Calu3 (cell line): ENCODE measurements around the gene OTOA. TPM values are rescaled to one million over a fixed set of nuclear protein-coding genes. Genes with fewer than 3 reads are reported as not detected.

Experiments
- Bru-seq: library from RNA; stranded (reverse); fragments of 400-500 nt; gene quantifications from one replicate; lab custom pipeline; 2021; lab: Mats Ljungman, UMichigan
- BruChase-seq, 2 experiments: library from RNA; stranded (reverse); fragments of 400-500 nt; gene quantifications; one replicate each; lab custom pipeline; 2021; lab: Mats Ljungman, UMichigan
- BruUV-seq: library from RNA; stranded (reverse); fragments of 400-500 nt; replicated peaks from 2 replicates; lab custom pipeline; 2021; lab: Mats Ljungman, UMichigan
- CTCF ChIA-PET: fragments of 300-600 bp; sonication (Branson Sonifier 250); formaldehyde crosslinking; loops from one replicate; lab custom pipeline; 2022; ENCODE audit warnings: antibody characterized with exemption; lab: Charles Lee
- DNase-seq: peaks from one replicate; pipeline ENCODE4 v3.0.0; 2022
- H3K27ac Mint-ChIP-seq: one replicate; pipeline ENCODE4 v1.8.0; 2022; ENCODE audit warnings: mixed read lengths; ENCODE audit not compliant: unreplicated experiment
- H3K27me3 Mint-ChIP-seq: one replicate; pipeline ENCODE4 v1.8.0; 2022; ENCODE audit warnings: mixed read lengths; ENCODE audit not compliant: unreplicated experiment
- H3K36me3 Mint-ChIP-seq: one replicate; pipeline ENCODE4 v1.8.0; 2022; ENCODE audit warnings: mild to moderate bottlenecking, moderate library complexity, mixed read lengths; ENCODE audit not compliant: insufficient read depth, unreplicated experiment
- H3K4me1 Mint-ChIP-seq: one replicate; pipeline ENCODE4 v1.8.0; 2022; ENCODE audit warnings: mild to moderate bottlenecking, low read depth, mixed read lengths; ENCODE audit not compliant: unreplicated experiment
- H3K4me3 Mint-ChIP-seq: one replicate; pipeline ENCODE4 v1.8.0; 2022; ENCODE audit warnings: mild to moderate bottlenecking, low read depth, moderate library complexity, mixed read lengths; ENCODE audit not compliant: unreplicated experiment
- H3K9me3 Mint-ChIP-seq: one replicate; pipeline ENCODE4 v1.8.0; 2022; ENCODE audit warnings: low read depth, mixed read lengths; ENCODE audit not compliant: unreplicated experiment
- CTCF ChIP-seq: fragments of 200-600 bp; IDR thresholded peaks from one replicate; pipeline ENCODE4 v1.8.0; 2022; ENCODE audit warnings: antibody characterized with exemption; ENCODE audit not compliant: unreplicated experiment
- intact Hi-C: fragments of 100-400 bp; cut with micrococcal nuclease; formaldehyde crosslinking; loops from one replicate; pipeline ENCODE4 v1.10.0; 2022; ENCODE audit not compliant: unreplicated experiment
- long read RNA-seq: library from polyadenylated mRNA; stranded (forward); transcript quantifications from one replicate; pipeline ENCODE4 v2.0.0, GENCODE V29; 2022
- total RNA-seq: library from RNA; stranded (reverse); gene quantifications from 2 replicates; pipeline ENCODE4 v1.2.3, GENCODE V29; 2022

OTOA gene
- total RNA-seq (0.40 TPM in 1 of 2 replicates, not detected in the other), Bru-seq, nascent RNA (percentile 16 among the genes with signal in this experiment), BruChase-seq, experiment 1, labeled RNA remaining after a 6-hour chase (percentile 13 among the genes with signal in this experiment), BruChase-seq, experiment 2, labeled RNA remaining after a 2-hour chase (percentile 15 among the genes with signal in this experiment)
- long read RNA-seq, partial matches to known transcripts = 1 of 1 reads
- long read RNA-seq, other reads (novel, unspliced or antisense) = 0 of 1 reads

GRCh38 chr16:21663889-21664647 lies at the start of gene OTOA:
OTOA (plus strand) TSS chr16:21663968; CDS start chr16:21678515, 14,547 bp downstream.
- peak; percentile 13 for DNase-seq

GRCh38 chr16:21614896-21615295 lies 48.9 kb upstream of the OTOA start:
- CTCF ChIA-PET = interaction anchor here (1.9 kb wide), 1 partner anchor 10 kb away, joined by 5 read pairs; no protein-coding TSS in a partner anchor
- DNase-seq = no peak
- Mint-ChIP-seq H3K4me3 (no peak overlapping the region), H3K9me3 (no peaks in the 10 kb centered on the region), H3K27ac (no peak overlapping the region), H3K36me3 (peaks cover 14% of the 10 kb centered on the region), H3K27me3 (no peaks in the 10 kb centered on the region), H3K4me1 (peaks cover 23% of the 10 kb centered on the region)
- no TSS peak for BruUV-seq
- TF ChIP-seq CTCF = peak; percentile 26
- intact Hi-C loops = no loop called here

More at GRCh38 chr16:21663889-21664647, at the start of gene OTOA:
- no peaks in the 10 kb centered on the region for H3K4me1 Mint-ChIP-seq
- H3K9me3 Mint-ChIP-seq = no peaks in the 10 kb centered on the region
- H3K36me3 Mint-ChIP-seq = no peaks in the 10 kb centered on the region
- no peak within 1 kb of the TSS for H3K27ac Mint-ChIP-seq
- intact Hi-C loops = no loop called here
- no TSS peak for BruUV-seq
- H3K4me3 Mint-ChIP-seq = peak within 1 kb of the TSS; percentile 58
- CTCF ChIA-PET = interaction anchor here (1.3 kb wide), 1 partner anchor 27 kb away, joined by 3 read pairs; no protein-coding TSS in a partner anchor
- no peak for TF ChIP-seq CTCF
- peaks cover 13% of the 10 kb centered on the region for H3K27me3 Mint-ChIP-seq

- Mint-ChIP-seq H3K27me3 (no peaks in the 10 kb centered on the region), H3K4me3 (no peak overlapping the region), H3K4me1 (no peaks in the 10 kb centered on the region), H3K9me3 (no peaks in the 10 kb centered on the region), H3K27ac (no peak overlapping the region), H3K36me3 (peaks cover 14% of the 10 kb centered on the region)
- no peak for TF ChIP-seq CTCF
- intact Hi-C loops = no loop called here
- CTCF ChIA-PET = no interaction called here
- no TSS peak for BruUV-seq
- no peak for DNase-seq
Observed at GRCh38 chr16:21617607-21618006, 46.2 kb upstream of the OTOA start.

GRCh38 chr16:21618281-21618680 lies 45.5 kb upstream of the OTOA start:
- CTCF ChIA-PET = interaction anchor here (0.6 kb wide), 1 partner anchor 582 kb away, joined by 3 read pairs; no protein-coding TSS in a partner anchor
- H3K36me3 Mint-ChIP-seq = peaks cover 14% of the 10 kb centered on the region
- BruUV-seq = no TSS peak

More at GRCh38 chr16:21618281-21618680, 45.5 kb upstream of the OTOA start:
- TF ChIP-seq CTCF = no peak
- Mint-ChIP-seq H3K4me3 (no peak overlapping the region), H3K27me3 (no peaks in the 10 kb centered on the region), H3K4me1 (no peaks in the 10 kb centered on the region), H3K9me3 (no peaks in the 10 kb centered on the region), H3K27ac (no peak overlapping the region)
- intact Hi-C loops = no loop called here
- DNase-seq = no peak
